OCI-LY1 (cell line): ENCODE measurements around the gene RAD52.

Experiments
- H2AFZ ChIP-seq: fragments of 200-600 bp; sonication (generic), shearing (Covaris generic); 2 replicates; pipeline ENCODE4 v1.6.0; 2014; ENCODE audit warnings: antibody characterized with exemption, mild to moderate bottlenecking, low read length
- H3F3A ChIP-seq: fragments of 200-600 bp; sonication (generic), shearing (Covaris generic); 2 replicates; pipeline ENCODE4 v1.6.0; 2014; ENCODE audit warnings: mild to moderate bottlenecking, antibody characterized with exemption, low read length, moderate library complexity; ENCODE audit not compliant: insufficient read depth
- H3K27ac ChIP-seq: fragments of 200-600 bp; sonication (generic); 2 replicates; pipeline ENCODE4 v1.5.1; 2014; ENCODE audit warnings: low read length, mixed run types, mild to moderate bottlenecking, low read depth; ENCODE audit not compliant: poor library complexity, severe bottlenecking
- H3K27me3 ChIP-seq: fragments of 200-600 bp; sonication (generic); 2 replicates; pipeline ENCODE4 v1.6.0; 2014; ENCODE audit warnings: antibody characterized with exemption, mild to moderate bottlenecking, low read length, moderate library complexity; ENCODE audit not compliant: insufficient read depth
- H3K36me3 ChIP-seq: fragments of 200-600 bp; sonication (generic); 2 replicates; pipeline ENCODE4 v1.6.1; 2014; ENCODE audit warnings: mild to moderate bottlenecking, antibody characterized with exemption, low read length, moderate library complexity, mixed read lengths; ENCODE audit not compliant: insufficient read depth
- H3K4me1 ChIP-seq: fragments of 200-600 bp; sonication (generic); 2 replicates; pipeline ENCODE4 v1.5.1; 2014; ENCODE audit warnings: mild to moderate bottlenecking, low read length, moderate library complexity; ENCODE audit not compliant: insufficient read depth, severe bottlenecking
- H3K4me2 ChIP-seq: fragments of 200-600 bp; sonication (generic), shearing (Covaris generic); 2 replicates; pipeline ENCODE4 v1.6.1; 2014; ENCODE audit warnings: low read length
- H3K4me3 ChIP-seq: fragments of 200-600 bp; sonication (generic); 2 replicates; pipeline ENCODE4 v1.5.1; 2014; ENCODE audit warnings: low read length, low read depth, mild to moderate bottlenecking, mixed read lengths; ENCODE audit not compliant: poor library complexity, severe bottlenecking
- H3K79me2 ChIP-seq: fragments of 200-600 bp; shearing (Covaris generic); 2 replicates; pipeline ENCODE4 v1.6.1; 2016; ENCODE audit warnings: mixed run types, low read length, mixed read lengths; ENCODE audit not compliant: insufficient read depth
- H3K9ac ChIP-seq: fragments of 200-600 bp; sonication (generic), shearing (Covaris generic); 2 replicates; pipeline ENCODE4 v1.6.1; 2014; ENCODE audit warnings: mild to moderate bottlenecking, low read length, mixed read lengths
- H3K9me2 ChIP-seq: fragments of 200-600 bp; sonication (generic), shearing (Covaris generic); 2 replicates; pipeline ENCODE4 v1.6.1; 2014; ENCODE audit warnings: low read depth, mild to moderate bottlenecking, low read length, mixed read lengths
- H3K9me3 ChIP-seq: fragments of 200-600 bp; shearing (Covaris generic); 2 replicates; pipeline ENCODE4 v1.6.1; 2014; ENCODE audit warnings: low read length, mixed read lengths
- H4K20me1 ChIP-seq: fragments of 200-600 bp; sonication (generic), shearing (Covaris generic); 2 replicates; pipeline ENCODE4 v1.6.0; 2016; ENCODE audit warnings: mild to moderate bottlenecking, low read length; ENCODE audit not compliant: insufficient read depth
- CTCF ChIP-seq: fragments of 200-600 bp; sonication (generic), shearing (Covaris generic); IDR thresholded peaks from 2 replicates; pipeline ENCODE4 v1.5.1; 2017; ENCODE audit warnings: mild to moderate bottlenecking, antibody characterized with exemption, low read length, moderate library complexity, mixed read lengths
- EZH2 ChIP-seq: fragments of 200-600 bp; sonication (generic), shearing (Covaris generic); IDR thresholded peaks from 2 replicates; pipeline ENCODE4 v1.8.0; 2017; ENCODE audit warnings: borderline replicate concordance, mixed run types, mild to moderate bottlenecking, antibody characterized with exemption, low read length, moderate library complexity, mixed read lengths

Gene RAD52

GRCh38 chr12:953776-954175 is 4.3 kb upstream of the RAD52 start:
- Histone ChIP-seq H3K9ac (no peak overlapping the region), H3K4me1 (peaks cover 8% of the 10 kb centered on the region), H3K27ac (peak overlapping the region; percentile 31), H2AFZ (peak overlapping the region; percentile 97), H3K9me3 (0 out of 2 replicates have a peak, but pooled peaks cover 4% of the 10 kb centered on the region), H3K4me3 (no peak overlapping the region), H3K9me2 (no peaks in the 10 kb centered on the region), H3K36me3 (no peaks in the 10 kb centered on the region), H3K27me3 (no peaks in the 10 kb centered on the region), H3K79me2 (peaks cover 3% of the 10 kb centered on the region), H3K4me2 (peak overlapping the region; percentile 43; the same call in 1 of the 2 replicates), H3F3A (peaks cover 14% of the 10 kb centered on the region; the same call in 1 of the 2 replicates), H4K20me1 (no peaks in the 10 kb centered on the region)
- no peak for TF ChIP-seq EZH2
- no peak for TF ChIP-seq CTCF

GRCh38 chr12:951176-951575 is 1.7 kb upstream of the RAD52 start:
- peaks cover 28% of the 10 kb centered on the region for H3K79me2 ChIP-seq
- no peak overlapping the region for H3K27ac ChIP-seq
- no peaks in the 10 kb centered on the region for H4K20me1 ChIP-seq
- H3K9me2 ChIP-seq = no peaks in the 10 kb centered on the region
- H3F3A ChIP-seq = peaks cover 14% of the 10 kb centered on the region; the same call in 1 of the 2 replicates
- no peak overlapping the region for H3K4me2 ChIP-seq
- H3K9me3 ChIP-seq = 0 out of 2 replicates have a peak, but pooled peaks cover 4% of the 10 kb centered on the region
- H3K4me1 ChIP-seq = peaks cover 29% of the 10 kb centered on the region
- H3K4me3 ChIP-seq = no peak overlapping the region
- H2AFZ ChIP-seq = no peak overlapping the region
- H3K9ac ChIP-seq = no peak overlapping the region
- H3K27me3 ChIP-seq = no peaks in the 10 kb centered on the region
- TF ChIP-seq EZH2 (no peak), CTCF (no peak)
- no peaks in the 10 kb centered on the region for H3K36me3 ChIP-seq

- H3K9ac ChIP-seq = peak overlapping the region; percentile 94; the same call in 1 of the 2 replicates
- peak overlapping the region; percentile 88 for H3K4me3 ChIP-seq
- peaks cover 32% of the 10 kb centered on the region for H3K79me2 ChIP-seq
- H3K27ac ChIP-seq = no peak overlapping the region
- no peaks in the 10 kb centered on the region for H4K20me1 ChIP-seq
- peaks cover 30% of the 10 kb centered on the region for H3K4me1 ChIP-seq
- peaks cover 14% of the 10 kb centered on the region; the same call in 1 of the 2 replicates for H3F3A ChIP-seq
- TF ChIP-seq CTCF (no peak), EZH2 (no peak)
- no peak overlapping the region for H2AFZ ChIP-seq
- no peaks in the 10 kb centered on the region for H3K9me2 ChIP-seq
- H3K9me3 ChIP-seq = no peaks in the 10 kb centered on the region
- no peaks in the 10 kb centered on the region for H3K27me3 ChIP-seq
- peaks cover 12% of the 10 kb centered on the region; the same call in 1 of the 2 replicates for H3K36me3 ChIP-seq
- H3K4me2 ChIP-seq = peak overlapping the region; percentile 74
These were observed 1.3 kb downstream of the RAD52 start for GRCh38 chr12:948238-948637.
